Measurements from ENCODE around the gene WDR81. TPM values are rescaled to one million over a fixed set of nuclear protein-coding genes. Genes with fewer than 3 reads are reported as not detected.
"Not testable (repeated sequence)": the region's sequence is repeated elsewhere in the genome, so short reads cannot be mapped to it uniquely, and the experiment has no call there.

Gene WDR81
- polyA plus RNA-seq, 3 donors from 2014 or later: 5.8 to 27.2 (median 6.4) TPM

DNA sequence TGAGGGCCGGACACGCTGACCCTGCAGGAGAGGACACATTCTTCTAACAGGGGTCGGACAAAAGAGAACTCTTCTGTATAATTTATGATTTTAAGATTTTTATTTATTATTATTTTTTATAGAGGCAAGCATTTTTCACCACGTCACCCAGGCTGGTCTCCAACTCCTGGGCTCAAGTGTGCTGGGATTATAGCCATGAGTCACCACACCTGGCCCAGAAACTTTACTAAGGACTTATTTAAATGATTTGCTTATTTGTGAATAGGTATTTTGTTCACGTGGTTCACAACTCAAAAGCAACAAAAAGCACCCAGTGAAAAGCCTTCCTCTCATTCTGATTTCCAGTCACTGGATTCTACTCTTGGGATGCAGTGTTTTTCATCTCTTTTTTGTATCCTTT lies 35.0 kb downstream of the WDR81 start:
- Mint-ChIP-seq H3K9me3 (no peaks in the 10 kb centered on the region), H3K27ac (no peak overlapping the region), H3K4me1 (peaks cover 19% of the 10 kb centered on the region in 2 donors), H3K4me3 (no peak overlapping the region), H3K36me3 (no peaks in the 10 kb centered on the region), H3K27me3 (ENCODE audit: low read depth in 3 of 3) (peaks cover 0 to 3% (median 0%) of the 10 kb centered on the region in 3 donors)
- DNase-seq: no peak

DNA sequence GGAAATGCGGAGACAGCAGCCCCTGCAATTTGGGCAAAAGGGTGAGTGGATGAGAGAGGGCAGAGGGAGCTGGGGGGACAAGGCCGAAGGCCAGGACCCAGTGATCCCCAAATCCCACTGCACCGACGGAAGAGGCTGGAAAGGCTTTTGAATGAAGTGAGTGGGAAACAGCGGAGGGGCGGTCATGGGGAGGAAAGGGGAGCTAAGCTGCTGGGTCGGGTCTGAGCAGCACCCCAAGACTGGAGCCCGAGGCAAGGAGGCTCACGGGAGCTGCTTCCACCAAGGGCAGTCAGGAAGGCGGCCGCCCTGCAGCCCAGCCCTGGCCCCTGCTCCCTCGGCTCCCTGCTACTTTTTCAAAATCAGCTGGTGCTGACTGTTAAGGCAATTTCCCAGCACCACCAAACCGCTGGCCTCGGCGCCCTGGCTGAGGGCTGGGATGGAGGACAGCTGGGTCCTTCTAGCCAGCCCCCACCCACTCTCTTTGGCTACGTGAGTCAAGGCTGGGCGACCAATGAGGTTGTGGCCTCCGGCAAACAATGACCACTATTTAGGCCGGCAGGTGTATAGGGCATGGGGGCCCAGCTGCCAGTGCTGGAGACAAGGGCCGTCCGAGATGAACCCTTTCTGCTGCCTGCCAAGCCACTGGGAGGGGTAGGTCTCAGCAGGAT lies 37.9 kb downstream of the WDR81 start:
- H3K27me3 Mint-ChIP-seq (ENCODE audit: low read depth in 3 of 3): peaks cover 0 to 5% (median 0%) of the 10 kb centered on the region in 3 donors
- DNase-seq: no peak
- no peaks in the 10 kb centered on the region for H3K9me3 Mint-ChIP-seq
- H3K36me3 Mint-ChIP-seq: no peaks in the 10 kb centered on the region
- H3K4me1 Mint-ChIP-seq: peaks cover 21 to 22% of the 10 kb centered on the region in 2 donors
- H3K27ac Mint-ChIP-seq: no peak overlapping the region
- no peak overlapping the region for H3K4me3 Mint-ChIP-seq

DNA sequence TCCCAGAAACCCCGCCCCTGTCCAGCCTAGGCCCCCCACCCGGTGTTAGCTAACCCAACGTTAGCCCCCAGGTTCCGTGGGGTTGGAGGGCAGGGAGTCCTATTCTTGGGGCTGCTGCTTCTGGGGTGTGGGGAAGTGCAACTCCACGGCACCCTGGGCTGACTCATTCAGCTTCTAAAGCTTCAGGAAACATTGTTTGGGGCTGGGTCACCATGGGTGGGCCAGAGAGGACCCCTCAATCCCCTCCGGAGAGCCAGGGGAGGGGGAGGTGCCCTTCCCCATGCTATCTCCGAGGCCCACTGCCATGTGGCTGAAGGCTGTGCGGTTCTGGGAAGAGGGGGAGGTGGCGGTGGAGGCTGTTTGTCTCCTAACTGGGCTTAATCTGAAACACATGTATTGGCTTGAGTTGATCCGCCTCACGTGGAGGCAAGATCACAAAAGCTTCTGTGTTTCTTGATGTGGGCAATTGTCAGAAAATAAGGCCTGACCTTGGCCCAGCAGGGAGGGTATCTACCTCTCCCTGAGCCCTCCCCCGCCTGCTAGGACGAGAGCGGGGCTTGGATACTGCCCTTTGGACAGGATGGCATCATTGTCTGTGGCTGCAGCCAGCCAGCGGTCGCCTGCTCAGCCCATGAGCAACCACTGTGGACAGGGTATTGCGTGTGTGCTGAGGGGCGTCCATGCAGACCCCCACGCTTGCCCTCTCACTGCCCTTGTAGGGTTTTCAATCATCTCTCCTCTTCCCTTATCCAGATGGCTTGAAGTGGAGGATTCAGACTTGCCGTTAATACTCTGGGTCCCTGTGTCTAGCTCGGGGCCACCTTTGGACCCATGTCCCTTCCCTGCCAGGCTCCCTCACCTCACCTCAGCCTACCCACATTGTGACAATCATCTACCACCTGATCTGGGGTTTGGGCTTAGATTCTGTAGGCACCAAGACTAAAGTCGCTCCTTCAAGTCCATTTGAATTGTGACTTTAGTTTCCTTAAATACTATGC lies 38.7 kb downstream of the WDR81 start:
- Mint-ChIP-seq H3K4me1 (peaks cover 21 to 22% of the 10 kb centered on the region in 2 donors), H3K9me3 (no peaks in the 10 kb centered on the region), H3K36me3 (no peaks in the 10 kb centered on the region), H3K27ac (peak overlapping the region; percentile 70 to 91 (median 82)), H3K4me3 (peak overlapping the region; percentile 56 to 71 (median 65)), H3K27me3 (ENCODE audit: low read depth in 3 of 3) (peaks cover 0 to 5% (median 0%) of the 10 kb centered on the region in 3 donors)
- DNase-seq: no peak

DNA sequence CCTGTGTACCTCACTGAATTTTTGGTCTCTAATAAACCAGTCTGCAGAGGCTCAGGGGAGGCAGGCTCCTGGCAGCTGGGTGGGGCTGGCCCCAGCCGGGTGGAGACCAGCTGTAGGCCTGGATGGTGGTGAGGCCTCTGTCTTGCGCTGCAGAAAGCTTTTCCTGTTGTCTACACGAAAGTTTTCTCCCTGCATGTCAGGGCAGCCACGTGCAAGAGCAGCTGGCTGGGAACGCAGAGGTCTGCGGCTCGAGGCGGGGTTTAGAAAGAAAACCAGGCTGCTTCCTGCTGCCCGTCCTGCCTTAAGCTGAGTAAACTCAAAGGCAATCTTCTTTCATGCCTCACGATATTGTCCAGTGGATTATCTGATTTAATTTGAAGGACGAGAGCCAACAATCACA lies 39.8 kb downstream of the WDR81 start:
- Mint-ChIP-seq H3K36me3 (no peaks in the 10 kb centered on the region), H3K4me3 (peak overlapping the region; percentile 56 to 71 (median 65)), H3K4me1 (peaks cover 21 to 22% of the 10 kb centered on the region in 2 donors), H3K27me3 (ENCODE audit: low read depth in 3 of 3) (peaks cover 0 to 5% (median 0%) of the 10 kb centered on the region in 3 donors), H3K9me3 (no peaks in the 10 kb centered on the region), H3K27ac (peak overlapping the region; percentile 62 to 91 (median 82))
- DNase-seq: peak; percentile 64 to 71 (median 67)

DNA sequence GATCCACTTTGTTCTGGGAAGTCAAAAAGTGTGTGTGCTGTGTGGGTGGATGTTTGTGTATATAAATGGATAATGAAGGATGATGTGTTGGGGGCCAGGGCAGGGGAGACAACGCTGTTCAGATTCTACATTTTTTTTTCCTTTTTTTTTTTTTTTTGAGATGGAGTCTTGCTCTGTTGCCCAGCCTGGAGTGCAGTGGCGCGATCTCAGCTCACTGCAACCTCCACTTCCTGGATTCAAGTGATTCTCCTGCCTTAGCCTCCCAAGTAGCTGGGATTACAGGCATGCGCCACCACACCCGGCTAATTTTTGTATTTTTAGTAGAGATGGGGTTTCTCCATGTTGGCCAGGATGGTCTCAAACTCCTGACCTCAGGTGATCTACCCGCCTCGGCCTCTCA lies 40.2 kb downstream of the WDR81 start:
- DNase-seq; H3K27me3 Mint-ChIP-seq (ENCODE audit: low read depth in 3 of 3): not testable (repeated sequence)

DNA sequence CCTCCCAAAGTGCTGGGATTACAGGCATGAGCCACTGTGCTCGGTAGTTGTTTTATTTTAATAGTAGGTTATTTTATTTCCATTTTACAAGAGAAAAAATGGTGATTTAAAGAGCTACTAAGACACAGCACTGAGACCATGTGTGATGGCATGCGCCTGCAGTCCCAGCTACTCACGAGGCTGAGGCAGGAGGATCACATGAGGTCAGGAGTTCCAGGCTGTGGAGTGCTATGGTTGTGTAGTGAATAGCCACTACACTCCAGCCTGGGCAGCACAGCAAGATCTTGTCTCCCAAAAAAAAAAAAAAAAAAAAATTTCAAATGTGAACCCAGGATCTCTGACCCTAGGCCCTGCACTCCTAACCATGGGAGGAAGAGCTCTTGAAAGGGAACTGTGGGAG lies 41.1 kb downstream of the WDR81 start:
- Mint-ChIP-seq H3K36me3 (no peaks in the 10 kb centered on the region), H3K4me3 (no peak overlapping the region), H3K27ac (no peak overlapping the region), H3K9me3 (no peaks in the 10 kb centered on the region), H3K27me3 (ENCODE audit: low read depth in 3 of 3) (peaks cover 0 to 5% (median 0%) of the 10 kb centered on the region in 3 donors), H3K4me1 (peaks cover 23% of the 10 kb centered on the region in 2 donors)
- no peak for DNase-seq

More for the DNA sequence above, 40.2 kb downstream of the WDR81 start:
- peak overlapping the region; percentile 56 to 71 (median 65) for H3K4me3 Mint-ChIP-seq
- peak overlapping the region; percentile 62 to 91 (median 82) for H3K27ac Mint-ChIP-seq
- H3K4me1 Mint-ChIP-seq: peaks cover 21 to 22% of the 10 kb centered on the region in 2 donors
- H3K36me3 Mint-ChIP-seq, H3K9me3 Mint-ChIP-seq: not testable (repeated sequence)

DNA sequence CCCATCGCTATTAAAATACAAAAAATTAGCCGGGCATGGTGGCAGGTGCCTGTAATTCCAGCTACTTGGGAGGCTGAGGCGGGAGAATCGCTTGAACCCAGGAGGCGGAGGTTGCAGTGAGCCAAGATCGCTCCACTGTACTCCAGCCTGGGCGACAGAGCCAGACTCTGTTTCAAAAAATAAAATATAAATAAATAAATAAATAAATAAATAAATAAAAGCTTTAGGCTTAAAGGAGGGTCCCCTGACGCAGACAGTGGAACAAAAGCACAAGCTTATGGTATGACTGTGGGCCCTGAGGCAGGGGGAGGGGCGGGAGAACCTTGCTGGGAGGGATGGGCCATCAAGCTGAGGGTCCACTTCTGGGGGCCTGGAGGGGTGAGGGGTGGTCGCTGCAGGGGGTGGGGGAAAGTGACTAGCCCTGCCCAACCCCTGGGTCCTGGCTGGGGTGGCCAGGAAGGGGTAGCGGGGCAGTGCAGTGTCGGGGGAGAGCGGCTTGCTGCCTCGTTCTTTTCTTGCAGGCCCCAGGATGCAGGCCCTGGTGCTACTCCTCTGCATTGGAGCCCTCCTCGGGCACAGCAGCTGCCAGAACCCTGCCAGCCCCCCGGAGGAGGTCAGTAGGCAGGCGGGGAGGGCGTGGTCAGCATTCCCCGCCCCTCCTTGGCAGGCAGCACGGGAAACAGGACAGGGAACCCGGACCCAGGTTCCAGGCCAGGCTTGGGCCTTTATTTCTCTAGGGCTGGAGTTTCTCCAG lies 42.1 kb downstream of the WDR81 start:
- no peak for DNase-seq
- Mint-ChIP-seq H3K4me3 (no peak overlapping the region), H3K36me3 (no peaks in the 10 kb centered on the region), H3K4me1 (peaks cover 29 to 32% of the 10 kb centered on the region in 2 donors), H3K27me3 (ENCODE audit: low read depth in 3 of 3) (peaks cover 0 to 5% (median 0%) of the 10 kb centered on the region in 3 donors), H3K9me3 (no peaks in the 10 kb centered on the region), H3K27ac (no peak overlapping the region)

DNA sequence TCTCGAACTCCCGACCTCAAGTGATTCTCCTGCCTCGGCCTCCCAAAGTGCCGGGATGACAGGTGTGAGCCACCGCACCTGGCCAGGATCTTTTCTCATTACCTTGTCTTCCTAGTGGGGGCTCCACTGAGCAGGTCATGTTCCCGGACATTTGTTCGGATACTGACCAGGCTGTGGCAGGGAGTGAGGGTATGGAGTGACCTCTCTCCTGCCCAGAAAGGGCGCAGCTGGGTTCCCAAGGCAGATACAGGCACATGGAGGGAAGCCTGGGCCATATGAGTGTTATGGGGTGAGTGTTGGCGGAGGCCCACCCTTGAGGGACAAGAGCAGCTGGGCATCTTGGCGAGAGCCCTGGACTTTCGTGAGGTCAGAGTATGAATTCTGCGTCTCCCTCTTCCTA lies 42.9 kb downstream of the WDR81 start:
- H3K36me3 Mint-ChIP-seq: no peaks in the 10 kb centered on the region
- peak overlapping the region in 1 of 6 donors; percentile 40 for H3K27ac Mint-ChIP-seq
- H3K27me3 Mint-ChIP-seq (ENCODE audit: low read depth in 3 of 3): peaks cover 0 to 5% (median 0%) of the 10 kb centered on the region in 3 donors
- H3K9me3 Mint-ChIP-seq: no peaks in the 10 kb centered on the region
- no peak overlapping the region for H3K4me3 Mint-ChIP-seq
- DNase-seq: no peak
- H3K4me1 Mint-ChIP-seq: peaks cover 31 to 32% of the 10 kb centered on the region in 2 donors

DNA sequence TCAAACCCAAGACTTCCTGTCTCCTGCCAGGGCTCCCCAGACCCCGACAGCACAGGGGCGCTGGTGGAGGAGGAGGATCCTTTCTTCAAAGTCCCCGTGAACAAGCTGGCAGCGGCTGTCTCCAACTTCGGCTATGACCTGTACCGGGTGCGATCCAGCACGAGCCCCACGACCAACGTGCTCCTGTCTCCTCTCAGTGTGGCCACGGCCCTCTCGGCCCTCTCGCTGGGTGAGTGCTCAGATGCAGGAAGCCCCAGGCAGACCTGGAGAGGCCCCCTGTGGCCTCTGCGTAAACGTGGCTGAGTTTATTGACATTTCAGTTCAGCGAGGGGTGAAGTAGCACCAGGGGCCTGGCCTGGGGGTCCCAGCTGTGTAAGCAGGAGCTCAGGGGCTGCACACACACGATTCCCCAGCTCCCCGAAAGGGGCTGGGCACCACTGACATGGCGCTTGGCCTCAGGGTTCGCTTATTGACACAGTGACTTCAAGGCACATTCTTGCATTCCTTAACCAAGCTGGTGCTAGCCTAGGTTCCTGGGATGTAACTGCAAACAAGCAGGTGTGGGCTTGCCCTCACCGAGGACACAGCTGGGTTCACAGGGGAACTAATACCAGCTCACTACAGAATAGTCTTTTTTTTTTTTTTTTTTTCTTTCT lies 45.4 kb downstream of the WDR81 start:
- no peaks in the 10 kb centered on the region for H3K9me3 Mint-ChIP-seq
- H3K36me3 Mint-ChIP-seq: no peaks in the 10 kb centered on the region
- no peak overlapping the region for H3K4me3 Mint-ChIP-seq
- peaks cover 10 to 11% of the 10 kb centered on the region in 2 donors for H3K4me1 Mint-ChIP-seq
- H3K27me3 Mint-ChIP-seq (ENCODE audit: low read depth in 3 of 3): peaks cover 0 to 1% (median 0%) of the 10 kb centered on the region in 3 donors
- no peak overlapping the region for H3K27ac Mint-ChIP-seq
- DNase-seq: no peak

DNA sequence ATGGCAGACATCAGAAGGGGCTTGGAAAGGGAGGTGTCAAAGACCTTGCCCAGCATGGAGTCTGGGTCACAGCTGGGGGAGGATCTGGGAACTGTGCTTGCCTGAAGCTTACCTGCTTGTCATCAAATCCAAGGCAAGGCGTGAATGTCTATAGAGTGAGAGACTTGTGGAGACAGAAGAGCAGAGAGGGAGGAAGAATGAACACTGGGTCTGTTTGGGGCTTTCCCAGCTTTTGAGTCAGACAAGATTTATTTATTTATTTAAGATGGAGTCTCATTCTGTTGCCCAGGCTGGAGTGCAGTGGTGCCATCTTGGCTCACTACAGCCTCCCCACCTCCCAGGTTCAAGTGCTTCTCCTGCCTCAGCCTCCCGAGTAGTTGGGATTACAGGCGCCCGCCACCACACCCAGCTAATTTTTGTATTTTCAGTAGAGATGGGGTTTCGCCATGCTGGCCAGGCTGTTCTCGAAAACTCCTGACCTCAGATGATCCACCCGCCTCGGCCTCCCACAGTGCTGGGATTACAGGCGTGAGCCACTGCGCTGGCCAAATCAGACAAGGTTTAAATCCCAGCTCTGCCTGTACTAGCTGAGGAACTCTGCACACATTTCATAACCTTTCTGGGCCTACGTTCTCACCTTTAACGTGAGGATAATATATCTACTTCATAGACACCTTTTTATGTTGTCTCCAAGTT lies 48.6 kb downstream of the WDR81 start:
- H3K27me3 Mint-ChIP-seq (ENCODE audit: low read depth in 3 of 3); DNase-seq; H3K4me3 Mint-ChIP-seq; H3K9me3 Mint-ChIP-seq; H3K36me3 Mint-ChIP-seq: not testable (repeated sequence)
- Mint-ChIP-seq H3K4me1 (peaks cover 10 to 13% of the 10 kb centered on the region in 2 donors), H3K27ac (peak overlapping the region in 3 of 6 donors; percentile 9 to 55 (median 36))

DNA sequence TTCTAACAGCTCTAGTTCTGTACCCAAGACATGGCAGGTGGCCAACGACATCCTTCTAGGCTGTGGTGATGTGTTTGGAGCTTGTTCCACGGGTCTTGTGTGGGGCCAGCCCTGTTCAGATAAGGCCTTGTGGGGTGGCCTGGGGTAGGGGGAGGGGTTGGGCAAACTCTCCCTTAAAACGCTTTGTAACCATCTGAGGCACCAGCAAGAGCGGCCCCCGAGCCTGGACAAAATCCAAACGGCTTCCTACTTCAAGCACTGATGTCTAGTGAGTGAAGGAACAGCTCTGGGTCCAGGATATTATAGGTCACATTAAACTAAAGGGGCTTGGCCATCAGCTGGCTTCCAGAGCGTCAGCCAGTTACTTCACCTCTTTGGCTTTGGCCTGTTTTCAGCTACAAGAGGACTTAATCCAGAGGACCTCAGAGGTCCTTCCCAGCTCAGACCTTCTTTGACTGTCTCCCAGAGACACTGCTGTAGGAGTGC lies 49.2 kb downstream of the WDR81 start:
- H3K4me1 Mint-ChIP-seq: peaks cover 10 to 13% of the 10 kb centered on the region in 2 donors
- no peak overlapping the region for H3K4me3 Mint-ChIP-seq
- H3K9me3 Mint-ChIP-seq: no peaks in the 10 kb centered on the region
- peak overlapping the region in 2 of 6 donors; percentile 9 for H3K27ac Mint-ChIP-seq
- no peaks in the 10 kb centered on the region for H3K27me3 Mint-ChIP-seq (ENCODE audit: low read depth in 3 of 3)
- peaks cover 4 to 9% (median 4%) of the 10 kb centered on the region in 3 donors for H3K36me3 Mint-ChIP-seq
- no peak for DNase-seq

DNA sequence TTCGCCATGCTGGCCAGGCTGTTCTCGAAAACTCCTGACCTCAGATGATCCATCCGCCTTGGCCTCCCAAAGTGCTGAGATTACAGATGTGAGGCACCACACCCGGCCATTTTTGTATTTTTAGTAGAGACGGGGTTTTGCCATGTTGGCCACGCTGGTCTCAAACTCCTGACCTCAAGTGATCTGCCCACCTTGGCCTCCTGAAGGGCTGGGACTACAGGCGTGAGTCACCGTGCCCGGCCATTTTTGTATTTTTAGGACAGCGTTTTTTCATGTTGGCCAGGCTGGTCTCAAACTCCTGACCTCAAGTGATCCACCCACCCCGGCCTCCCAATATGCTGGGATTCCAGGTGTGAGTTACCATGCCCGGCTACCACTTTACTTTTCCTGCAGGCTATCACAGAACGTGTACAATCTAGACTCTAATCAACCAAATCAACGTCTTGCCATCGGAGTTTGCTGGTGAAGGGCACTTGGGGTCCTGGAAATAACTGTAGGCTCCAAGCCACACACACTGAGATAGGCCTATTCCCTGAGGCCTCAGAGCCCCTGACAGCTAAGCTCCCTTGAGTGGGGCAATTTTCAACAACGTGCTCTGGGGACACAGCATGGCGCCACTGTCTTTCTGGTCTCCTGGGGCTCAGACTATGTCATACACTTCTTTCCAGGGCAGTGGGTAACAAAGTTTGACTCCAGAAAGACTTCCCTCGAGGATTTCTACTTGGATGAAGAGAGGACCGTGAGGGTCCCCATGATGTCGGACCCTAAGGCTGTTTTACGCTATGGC lies 50.1 kb downstream of the WDR81 start:
- Mint-ChIP-seq H3K4me3 (no peak overlapping the region), H3K9me3 (no peaks in the 10 kb centered on the region), H3K36me3 (peaks cover 4 to 9% (median 7%) of the 10 kb centered on the region in 3 donors), H3K4me1 (peaks cover 10 to 13% of the 10 kb centered on the region in 2 donors), H3K27me3 (ENCODE audit: low read depth in 3 of 3) (no peaks in the 10 kb centered on the region), H3K27ac (peak overlapping the region in 2 of 6 donors; percentile 22 to 40)
- no peak for DNase-seq
